B cell (primary cell): Measurements from ENCODE around the gene DMKN.

Experiments used
- EZH2 ChIP-seq: IDR thresholded peaks from 2 replicates; pipeline ENCODE4 v1.6.1; 2012; ENCODE audit warnings: borderline replicate concordance, low read depth, mild to moderate bottlenecking, moderate library complexity, low read length; ENCODE audit not compliant: insufficient read depth, poor library complexity, severe bottlenecking
- TF ChIP-seq, protein P1 (sequence below): fragments of 200-600 bp; IDR thresholded peaks from one replicate; pipeline ENCODE4 v1.8.0; 2022; ENCODE audit warnings: antibody characterized with exemption, mild to moderate bottlenecking

DNA sequence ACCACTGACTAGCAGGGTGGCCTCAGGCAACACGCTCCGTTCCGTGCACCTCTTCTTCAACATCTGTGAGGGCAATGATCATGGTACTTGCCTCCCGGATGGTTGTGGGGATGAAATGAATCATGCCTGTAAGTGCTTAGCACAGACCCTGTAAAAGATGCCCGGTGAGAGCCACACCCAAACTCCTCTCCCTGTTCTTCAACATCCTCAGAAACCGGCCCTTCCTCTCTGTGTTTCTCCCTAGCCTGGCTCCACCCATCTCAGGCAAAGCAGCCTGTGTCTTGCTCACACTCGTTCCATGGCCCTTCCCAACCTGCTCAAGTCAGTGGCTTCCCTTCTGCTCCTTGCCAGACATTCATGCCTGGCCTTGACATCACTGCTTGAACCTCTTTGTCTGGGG is 5.8 kb upstream of the DMKN start:
- TF ChIP-seq, protein P1, sequence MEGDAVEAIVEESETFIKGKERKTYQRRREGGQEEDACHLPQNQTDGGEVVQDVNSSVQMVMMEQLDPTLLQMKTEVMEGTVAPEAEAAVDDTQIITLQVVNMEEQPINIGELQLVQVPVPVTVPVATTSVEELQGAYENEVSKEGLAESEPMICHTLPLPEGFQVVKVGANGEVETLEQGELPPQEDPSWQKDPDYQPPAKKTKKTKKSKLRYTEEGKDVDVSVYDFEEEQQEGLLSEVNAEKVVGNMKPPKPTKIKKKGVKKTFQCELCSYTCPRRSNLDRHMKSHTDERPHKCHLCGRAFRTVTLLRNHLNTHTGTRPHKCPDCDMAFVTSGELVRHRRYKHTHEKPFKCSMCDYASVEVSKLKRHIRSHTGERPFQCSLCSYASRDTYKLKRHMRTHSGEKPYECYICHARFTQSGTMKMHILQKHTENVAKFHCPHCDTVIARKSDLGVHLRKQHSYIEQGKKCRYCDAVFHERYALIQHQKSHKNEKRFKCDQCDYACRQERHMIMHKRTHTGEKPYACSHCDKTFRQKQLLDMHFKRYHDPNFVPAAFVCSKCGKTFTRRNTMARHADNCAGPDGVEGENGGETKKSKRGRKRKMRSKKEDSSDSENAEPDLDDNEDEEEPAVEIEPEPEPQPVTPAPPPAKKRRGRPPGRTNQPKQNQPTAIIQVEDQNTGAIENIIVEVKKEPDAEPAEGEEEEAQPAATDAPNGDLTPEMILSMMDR = no peak
- TF ChIP-seq EZH2 = no peak
